ENCODE data around the gene INSIG1. TPM values are rescaled to one million over a fixed set of nuclear protein-coding genes. Genes with fewer than 3 reads are reported as not detected.

Gene INSIG1
- total and polyA plus RNA-seq, 2 donors from 2014 or later, result 24.6 to 25.7 TPM

DNA sequence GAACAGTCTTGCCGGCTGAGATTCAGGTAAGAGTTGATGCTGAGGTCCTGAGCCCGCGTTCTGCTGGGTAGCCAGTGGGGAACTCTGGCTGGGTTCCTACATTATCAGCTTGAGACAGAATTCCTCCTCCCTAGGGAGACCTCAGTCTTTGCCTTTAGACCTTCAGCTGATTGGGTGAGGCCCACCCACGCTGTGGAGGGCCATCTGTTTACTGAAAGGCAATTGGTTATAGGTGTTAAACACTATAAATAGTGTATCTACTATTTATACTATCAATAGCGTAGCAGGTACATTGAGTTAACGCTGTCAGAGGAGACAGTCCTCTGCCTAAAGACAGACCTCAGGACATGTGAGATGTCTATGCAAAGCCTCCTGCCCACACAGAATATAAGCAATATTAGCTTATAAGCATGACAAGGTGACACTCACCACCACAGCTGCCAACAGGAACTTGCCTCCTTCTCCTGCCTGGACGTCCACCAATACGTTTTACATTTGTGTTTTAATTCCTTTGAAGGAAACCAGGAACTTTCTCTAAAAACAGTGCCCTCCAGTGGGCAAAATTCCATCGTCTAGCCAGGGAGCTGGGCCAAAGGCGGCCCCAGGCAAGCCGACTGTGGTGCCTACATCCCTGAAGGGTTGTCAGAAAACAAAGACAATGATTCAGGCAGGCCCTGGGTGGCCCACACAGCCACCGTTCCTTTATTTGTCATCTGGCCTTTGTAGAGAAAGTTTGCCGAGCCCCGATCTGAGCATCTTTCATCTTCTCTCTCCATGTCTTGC lies 58.8 kb downstream of the INSIG1 start:
- intact Hi-C loops (cut with DNase I), result loop anchor here (10.0 kb wide), 1 partner anchor 432 kb away; no protein-coding TSS in a partner anchor
- Histone ChIP-seq H3K27ac (ENCODE audit: low read depth in 2 of 2, low read length in 2 of 2) (no peak overlapping the region), H3K27me3 (ENCODE audit: control insufficient read depth, insufficient read depth, low read length) (peaks cover 3% of the 10 kb centered on the region), H3K4me3 (ENCODE audit: low read length in 3 of 3) (no peak overlapping the region), H3K4me1 (ENCODE audit: control insufficient read depth in 2 of 3, insufficient read depth in 2 of 3, low read depth in 1 of 3, low read length in 3 of 3) (no peaks in the 10 kb centered on the region), H3K9me3 (ENCODE audit: control insufficient read depth in 2 of 3, insufficient read depth in 1 of 3, low read length in 3 of 3) (no peaks in the 10 kb centered on the region), H3K9ac (ENCODE audit: low read length in 3 of 3) (no peak overlapping the region), H3K36me3 (ENCODE audit: control insufficient read depth in 2 of 3, insufficient read depth in 3 of 3, low read length in 3 of 3) (no peaks in the 10 kb centered on the region)
- FAIRE-seq, result no peak
- TF ChIP-seq, protein P1, sequence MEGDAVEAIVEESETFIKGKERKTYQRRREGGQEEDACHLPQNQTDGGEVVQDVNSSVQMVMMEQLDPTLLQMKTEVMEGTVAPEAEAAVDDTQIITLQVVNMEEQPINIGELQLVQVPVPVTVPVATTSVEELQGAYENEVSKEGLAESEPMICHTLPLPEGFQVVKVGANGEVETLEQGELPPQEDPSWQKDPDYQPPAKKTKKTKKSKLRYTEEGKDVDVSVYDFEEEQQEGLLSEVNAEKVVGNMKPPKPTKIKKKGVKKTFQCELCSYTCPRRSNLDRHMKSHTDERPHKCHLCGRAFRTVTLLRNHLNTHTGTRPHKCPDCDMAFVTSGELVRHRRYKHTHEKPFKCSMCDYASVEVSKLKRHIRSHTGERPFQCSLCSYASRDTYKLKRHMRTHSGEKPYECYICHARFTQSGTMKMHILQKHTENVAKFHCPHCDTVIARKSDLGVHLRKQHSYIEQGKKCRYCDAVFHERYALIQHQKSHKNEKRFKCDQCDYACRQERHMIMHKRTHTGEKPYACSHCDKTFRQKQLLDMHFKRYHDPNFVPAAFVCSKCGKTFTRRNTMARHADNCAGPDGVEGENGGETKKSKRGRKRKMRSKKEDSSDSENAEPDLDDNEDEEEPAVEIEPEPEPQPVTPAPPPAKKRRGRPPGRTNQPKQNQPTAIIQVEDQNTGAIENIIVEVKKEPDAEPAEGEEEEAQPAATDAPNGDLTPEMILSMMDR (IDR thresholded peaks at IDR 0.05; ENCODE audit: borderline replicate concordance, extremely low read depth, insufficient read depth), result peak; percentile 21
- peak in 3 of 5 donors; percentile 57 to 59 (median 58) for DNase-seq

DNA sequence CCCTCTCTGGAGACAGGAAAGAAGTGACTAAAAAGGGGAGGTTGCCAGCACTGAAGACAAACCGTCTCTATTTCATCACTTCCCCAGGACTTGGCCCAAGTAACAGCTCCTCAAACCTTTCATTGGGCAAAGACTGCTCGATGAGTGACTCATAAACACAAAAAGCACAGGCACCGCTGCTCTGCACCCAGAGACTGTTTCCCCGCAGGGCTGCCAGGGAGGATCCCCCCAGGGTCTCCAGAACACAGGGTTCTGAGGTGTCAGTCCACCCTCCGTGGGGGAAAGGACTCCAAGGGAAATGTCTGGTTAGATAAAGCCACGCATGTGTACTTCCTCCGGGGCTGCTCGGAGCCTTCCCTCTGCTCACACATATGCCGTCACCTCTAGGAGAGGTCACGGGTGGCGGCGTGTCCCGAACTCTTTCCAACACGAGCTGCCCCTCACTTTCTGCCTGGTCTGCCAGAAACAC lies 59.9 kb downstream of the INSIG1 start:
- FAIRE-seq, result no peak

DNA sequence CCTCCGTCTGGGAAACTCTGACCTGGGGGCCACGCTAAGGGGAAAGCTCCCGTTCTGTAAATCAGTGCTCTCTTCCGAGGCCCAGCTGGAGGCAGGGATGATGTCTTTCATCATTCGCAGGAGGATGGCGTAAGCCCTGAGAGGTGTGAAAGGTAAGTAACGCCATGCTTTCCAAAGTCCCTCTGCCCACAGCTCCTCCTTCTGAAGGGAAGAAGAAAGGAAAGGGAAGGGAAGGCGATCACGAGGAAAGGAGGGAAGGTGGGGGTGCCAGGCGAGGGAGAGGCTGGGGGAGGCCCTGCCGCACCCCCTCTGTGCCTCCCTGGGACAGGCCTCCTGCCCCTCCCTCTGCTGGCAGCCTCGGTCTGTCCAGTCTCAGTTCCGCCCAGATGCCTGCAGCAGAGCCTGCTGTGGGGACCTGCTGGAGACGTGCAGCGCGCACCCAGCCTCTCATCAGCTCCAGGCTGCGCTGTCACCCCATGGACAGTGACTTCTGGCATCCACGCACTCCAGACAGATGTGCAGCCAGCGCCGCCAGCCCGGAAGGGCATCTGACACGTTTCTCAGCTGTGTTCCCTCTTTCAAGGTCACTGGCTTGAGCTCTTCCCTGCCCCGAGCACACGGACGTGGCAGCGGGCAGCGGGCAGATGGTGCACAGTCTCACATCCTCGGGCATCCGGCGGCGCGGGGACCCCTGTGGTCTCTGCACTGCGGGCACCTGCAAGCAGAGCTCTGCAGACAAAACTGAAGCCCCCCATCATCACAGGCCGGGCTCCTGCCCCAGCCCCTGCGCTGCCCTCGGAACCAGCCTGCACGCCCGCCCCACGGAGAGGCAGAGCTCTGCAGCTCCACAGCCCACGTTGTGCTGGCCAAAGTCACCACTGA lies 60.6 kb downstream of the INSIG1 start:
- peaks cover 3% of the 10 kb centered on the region for H3K27me3 ChIP-seq (ENCODE audit: control insufficient read depth, insufficient read depth, low read length)
- DNase-seq, result peak in 2 of 5 donors; percentile 31 to 66

More for the DNA sequence above, 59.9 kb downstream of the INSIG1 start:
- Histone ChIP-seq H3K27me3 (ENCODE audit: control insufficient read depth, insufficient read depth, low read length) (peaks cover 3% of the 10 kb centered on the region), H3K9ac (ENCODE audit: low read length in 3 of 3) (no peak overlapping the region), H3K4me3 (ENCODE audit: low read length in 3 of 3) (no peak overlapping the region), H3K4me1 (ENCODE audit: control insufficient read depth in 2 of 3, insufficient read depth in 2 of 3, low read depth in 1 of 3, low read length in 3 of 3) (no peaks in the 10 kb centered on the region), H3K36me3 (ENCODE audit: control insufficient read depth in 2 of 3, insufficient read depth in 3 of 3, low read length in 3 of 3) (no peaks in the 10 kb centered on the region), H3K27ac (ENCODE audit: low read depth in 2 of 2, low read length in 2 of 2) (no peak overlapping the region), H3K9me3 (ENCODE audit: control insufficient read depth in 2 of 3, insufficient read depth in 1 of 3, low read length in 3 of 3) (no peaks in the 10 kb centered on the region)
- DNase-seq, result peak in 1 of 5 donors; percentile 47
- TF ChIP-seq, protein P1 (IDR thresholded peaks at IDR 0.05; ENCODE audit: borderline replicate concordance, extremely low read depth, insufficient read depth), result no peak
- intact Hi-C loops (cut with DNase I), result loop anchor here (10.0 kb wide), 1 partner anchor 433 kb away; no protein-coding TSS in a partner anchor

More for the DNA sequence above, 60.6 kb downstream of the INSIG1 start:
- Histone ChIP-seq H3K4me3 (ENCODE audit: low read length in 3 of 3) (no peak overlapping the region), H3K36me3 (ENCODE audit: control insufficient read depth in 2 of 3, insufficient read depth in 3 of 3, low read length in 3 of 3) (no peaks in the 10 kb centered on the region), H3K27ac (ENCODE audit: low read depth in 2 of 2, low read length in 2 of 2) (no peak overlapping the region), H3K9ac (ENCODE audit: low read length in 3 of 3) (no peak overlapping the region), H3K9me3 (ENCODE audit: control insufficient read depth in 2 of 3, insufficient read depth in 1 of 3, low read length in 3 of 3) (no peaks in the 10 kb centered on the region), H3K4me1 (ENCODE audit: control insufficient read depth in 2 of 3, insufficient read depth in 2 of 3, low read depth in 1 of 3, low read length in 3 of 3) (no peaks in the 10 kb centered on the region)
- no peak for FAIRE-seq
- intact Hi-C loops (cut with DNase I), result loop anchor here (10.0 kb wide), 1 partner anchor 434 kb away; no protein-coding TSS in a partner anchor
- TF ChIP-seq, protein P1 (IDR thresholded peaks at IDR 0.05; ENCODE audit: borderline replicate concordance, extremely low read depth, insufficient read depth), result no peak
